HepG2 (cell line): ENCODE data around the gene LYRM2. TPM values are rescaled to one million over a fixed set of nuclear protein-coding genes. Genes with fewer than 3 reads are reported as not detected.

Source experiments
- ATAC-seq: fragments of 200-7000 bp; cut with Tn5 transposase; 3 replicates; pipeline ENCODE4 v1.9.1; 2020; ENCODE audit warnings: mild to moderate bottlenecking, moderate library complexity
- BruUV-seq: library from RNA; stranded (reverse); fragments of 400-500 nt; replicated peaks from 2 replicates; lab custom pipeline; 2021; lab: Mats Ljungman, UMichigan
- CTCF ChIA-PET: fragments of 300-600 bp; formaldehyde crosslinking; extraction: SDS; loops from one replicate; lab custom pipeline; 2021; ENCODE audit warnings: low total read pairs, inconsistent platforms, low intra/inter-chr PET ratio; lab: Yijun Ruan, JAX
- POLR2A ChIA-PET: fragments of 350-600 bp; sonication (Branson Sonifier 250); formaldehyde crosslinking; loops from one replicate; lab custom pipeline; 2020; ENCODE audit warnings: antibody characterized with exemption, inconsistent platforms; lab: Yijun Ruan, JAX
- DNase-seq: peaks from one replicate; pipeline ENCODE4 v3.0.0-alpha.2; 2015; ENCODE audit warnings: low spot score
- FAIRE-seq: peaks from 3 replicates; lab custom pipeline; 2011; peaks lifted over from hg19 to GRCh38; lab: Jason Lieb, UNC
- H2AFZ ChIP-seq: one replicate; pipeline ENCODE4 v1.6.1; 2011; ENCODE audit warnings: low read length, inconsistent platforms
- H3K27ac ChIP-seq: fragments of 300-600 bp; 3 replicates; pipeline ENCODE4 v1.8.0; 2011; ENCODE audit warnings: mixed run types, mild to moderate bottlenecking, mixed read lengths, low read length, inconsistent platforms; ENCODE audit not compliant: insufficient read depth; ENCODE audit errors: extremely low read length
- H3K27me3 ChIP-seq, 2 experiments: fragments of 200-600 bp in 1 of 2; 2 replicates in 1 of 2; 3 replicates in 1 of 2; pipeline versions ENCODE4 v1.6.0 to v1.8.0; 2011; ENCODE audit warnings: low read length in 2 of 2, mild to moderate bottlenecking in 2 of 2, moderate library complexity in 2 of 2, inconsistent platforms in 1 of 2; ENCODE audit not compliant: insufficient read depth in 2 of 2, control insufficient read depth in 1 of 2
- H3K36me3 ChIP-seq, 2 experiments: fragments of 200-600 bp in 1 of 2; replicated peaks in 1 of 2; 2 replicates in 1 of 2; 3 replicates in 1 of 2; pipeline versions ENCODE4 v1.5.1 to v1.8.0; 2011; ENCODE audit warnings: low read length in 2 of 2, inconsistent platforms in 1 of 2; ENCODE audit not compliant: insufficient read depth in 2 of 2, control insufficient read depth in 1 of 2
- H3K4me1 ChIP-seq: 2 replicates; pipeline ENCODE4 v1.5.1; 2012; ENCODE audit warnings: low read length, inconsistent platforms; ENCODE audit not compliant: insufficient read depth
- H3K4me2 ChIP-seq: 2 replicates; pipeline ENCODE4 v1.6.0; 2011; ENCODE audit warnings: low read depth, low read length, inconsistent platforms
- H3K4me3 ChIP-seq, 3 experiments: fragments of 200-600 bp in 1 of 3; sonication (generic), shearing (Covaris generic) in 1 of 3; replicated peaks in 1 of 3; 2 replicates each; pipeline ENCODE4 v1.5.1; 2011 to 2016; ENCODE audit warnings: low read length in 3 of 3, inconsistent platforms in 2 of 3, low read depth in 2 of 3, mild to moderate bottlenecking in 2 of 3, control low read depth in 1 of 3, mixed read lengths in 1 of 3; ENCODE audit not compliant: insufficient read depth in 1 of 3
- H3K79me2 ChIP-seq: one replicate; pipeline ENCODE4 v1.6.1; 2011; ENCODE audit warnings: low read length, inconsistent platforms; ENCODE audit not compliant: insufficient read depth
- H3K9ac ChIP-seq: 2 replicates; pipeline ENCODE4 v1.6.0; 2011; ENCODE audit warnings: mild to moderate bottlenecking, low read depth, low read length, inconsistent platforms; ENCODE audit not compliant: insufficient read depth
- H3K9me3 ChIP-seq: 2 replicates; pipeline ENCODE4 v1.5.1; 2012; ENCODE audit warnings: mild to moderate bottlenecking, low read length
- H4K20me1 ChIP-seq: 2 replicates; pipeline ENCODE4 v1.6.0; 2011; ENCODE audit warnings: inconsistent platforms, mild to moderate bottlenecking, low read length, moderate library complexity; ENCODE audit not compliant: insufficient read depth
- BCL6 ChIP-seq: IDR thresholded peaks from 2 replicates; pipeline ENCODE4 v1.6.1; 2016; ENCODE audit warnings: missing genetic modification reagents, missing compliant biosample characterization
- BORCS8-MEF2B ChIP-seq: sonication (generic); formaldehyde crosslinking; IDR thresholded peaks from 2 replicates; pipeline ENCODE4 v1.8.0; 2022; ENCODE audit warnings: mild to moderate bottlenecking, missing genetic modification reagents
- HCFC1 ChIP-seq: fragments of 150-350 bp; IDR thresholded peaks from 2 replicates; pipeline ENCODE4 v1.6.1; 2014; ENCODE audit warnings: low read depth, low read length
- KMT2B ChIP-seq: IDR thresholded peaks from 2 replicates; pipeline ENCODE4 v1.6.1; 2016; ENCODE audit warnings: missing genetic modification reagents, missing compliant biosample characterization
- LCORL ChIP-seq, 2 experiments: fragments of 450-650 bp in 1 of 2; sonication (generic) in 1 of 2; formaldehyde crosslinking in 1 of 2; IDR thresholded peaks; 2 replicates each; pipeline versions ENCODE4 v1.5.0 to v1.6.1; 2017 to 2020; ENCODE audit warnings: antibody characterized with exemption in 1 of 2, missing genetic modification reagents in 1 of 2
- MXD3 ChIP-seq: IDR thresholded peaks from 2 replicates; pipeline ENCODE4 v1.6.1; 2016; ENCODE audit warnings: mild to moderate bottlenecking, missing biosample characterization, missing genetic modification reagents
- POLR2AphosphoS2 ChIP-seq: IDR thresholded peaks from 2 replicates; pipeline ENCODE4 v1.6.1; 2011; ENCODE audit warnings: low read depth, low read length, improper control_type of control experiment
- RBM22 ChIP-seq: fragments of 200-400 bp; formaldehyde crosslinking; optimal IDR thresholded peaks from 2 replicates; pipeline ENCODE3; 2017; ENCODE audit warnings: mild to moderate bottlenecking, low read length, moderate library complexity
- TBP ChIP-seq: sonication (generic); formaldehyde crosslinking; IDR thresholded peaks from 2 replicates; pipeline ENCODE4 v1.5.0; 2020; ENCODE audit warnings: missing genetic modification reagents
- TFE3 ChIP-seq: IDR thresholded peaks from 2 replicates; pipeline ENCODE4 v1.6.1; 2016
- ZFP62 ChIP-seq: sonication (generic); formaldehyde crosslinking; IDR thresholded peaks from 2 replicates; pipeline ENCODE4 v1.4.0; 2020; ENCODE audit warnings: missing genetic modification reagents
- ZFP90 ChIP-seq: sonication (generic); formaldehyde crosslinking; IDR thresholded peaks from 2 replicates; pipeline ENCODE4 v1.8.0; 2022; ENCODE audit warnings: missing genetic modification reagents, mild to moderate bottlenecking, inconsistent platforms, borderline replicate concordance
- ZNF138 ChIP-seq: sonication (generic); formaldehyde crosslinking; IDR thresholded peaks from 2 replicates; pipeline ENCODE4 v1.5.0; 2020; ENCODE audit warnings: mild to moderate bottlenecking, low read depth, missing genetic modification reagents
- ZNF3 ChIP-seq: IDR thresholded peaks from 2 replicates; pipeline ENCODE4 v1.7.0; 2017; ENCODE audit warnings: inconsistent platforms
- ZNF800 ChIP-seq: sonication (generic); formaldehyde crosslinking; IDR thresholded peaks from 2 replicates; pipeline ENCODE4 v1.4.0; 2020; ENCODE audit warnings: missing genetic modification reagents
- WGBS: methylation state at CpG from one replicate; pipeline ENCODE4 v1.1.6; 2017; ENCODE audit warnings: low lambda C conversion rate; 5-methylcytosine and 5-hydroxymethylcytosine counted together
- in situ Hi-C: cut with HindIII; loops from 2 replicates; pipeline ENCODE4 v1.10.0; 2017; ENCODE audit warnings: low pct_unique_long_range_greater_than_20kb; ENCODE audit not compliant: extremely low pct_ligation_motif_present
- intact Hi-C: fragments of 100-400 bp; cut with micrococcal nuclease; formaldehyde crosslinking; loops from one replicate; pipeline ENCODE4 v1.10.0; 2022; ENCODE audit not compliant: unreplicated experiment
- polyA plus RNA-seq, 8 experiments: library from polyadenylated mRNA; depleted of rRNA in 3 of 8; stranded (reverse) in 7 of 8; unstranded in 1 of 8; fragments of >200 nt; fragmentation: Illumina TruSeq in 4 of 8; extraction: Trizol in 4 of 8; gene quantifications; 2 replicates each; pipeline versions ENCODE4 v1.2.1 to v1.2.3, GENCODE V29; 2011 to 2016; ENCODE audit warnings: low read depth in 4 of 8, missing spikeins in 1 of 8, mixed read lengths in 1 of 8; ENCODE audit not compliant: insufficient read depth in 1 of 8
- total RNA-seq, 5 experiments: library from RNA; depleted of rRNA; stranded (reverse); fragments of >200 nt; fragmentation: Illumina TruSeq; extraction: Trizol; gene quantifications; 2 replicates each; pipeline ENCODE4 v1.2.3, GENCODE V29; 2016; ENCODE audit warnings: low read depth in 1 of 5

LYRM2 gene
- total and polyA plus RNA-seq, 2 of the 13 experiments (the other 11 are each of a cell fraction or from before 2014, with no cell fraction given), result 17.8 to 32.6 TPM

GRCh38 chr6:89597372-89597771, 41.2 kb downstream of the LYRM2 start:
- H3K27ac ChIP-seq, result no peak overlapping the region
- no TSS peak for BruUV-seq
- in situ Hi-C loops (no loop called here), intact Hi-C loops (loop anchor here (5.0 kb wide), 2 partner anchors 165 to 225 kb away; partner anchors contain the start of gene ANKRD6)
- no peaks in the 10 kb centered on the region for H3K79me2 ChIP-seq
- no peak for FAIRE-seq
- ChIA-PET POLR2A (no interaction called here), CTCF (no interaction called here)
- no peak overlapping the region for H3K4me3 ChIP-seq
- H3K4me1 ChIP-seq, result no peaks in the 10 kb centered on the region
- H3K9ac ChIP-seq, result no peak overlapping the region
- no peaks in the 10 kb centered on the region for H3K27me3 ChIP-seq
- 13% methylated on average over 2 of the region's 2 CpGs for WGBS
- no peaks in the 10 kb centered on the region for H3K36me3 ChIP-seq
- H3K4me2 ChIP-seq, result no peak overlapping the region
- H4K20me1 ChIP-seq, result no peaks in the 10 kb centered on the region
- TF ChIP-seq ZNF138 (CRISPR knock-in tag) (no peak), TBP (no peak), POLR2AphosphoS2 (no peak), ZNF800 (CRISPR knock-in tag) (no peak), ZFP62 (no peak), MXD3 (no peak), LCORL (IDR thresholded peaks at IDR 0.05) (no peak), LCORL (CRISPR knock-in tag; IDR thresholded peaks at IDR 0.05) (no peak), RBM22 (no peak), HCFC1 (no peak), ZFP90 (CRISPR knock-in tag) (no peak), BORCS8-MEF2B (CRISPR knock-in tag) (no peak), ZNF3 (no peak), BCL6 (CRISPR knock-in tag) (no peak), KMT2B (CRISPR knock-in tag) (no peak), TFE3 (CRISPR knock-in tag) (no peak)
- H2AFZ ChIP-seq, result no peak overlapping the region
- H3K9me3 ChIP-seq, result no peaks in the 10 kb centered on the region
- DNase-seq, result no peak
- ATAC-seq, result no peak
